NCI-H187 (cell line): Measurements from ENCODE around the gene KLC1.

ENCODE experiments used
- DNase-seq, 2 experiments: peaks; one replicate each; lab custom pipeline; 2025; lab: John Stamatoyannopoulos, UW

Gene KLC1

GRCh38 chr14:103735815-103736545 is 107.0 kb downstream of the KLC1 start:
- no peak for DNase-seq

- DNase-seq: no peak
Measured at GRCh38 chr14:103736546-103737431, 107.8 kb downstream of the KLC1 start.

- DNase-seq: no peak
Measured at GRCh38 chr14:103737432-103738045, 108.5 kb downstream of the KLC1 start.

- no peak for DNase-seq
Measured at GRCh38 chr14:103738166-103738565, 109.2 kb downstream of the KLC1 start.

GRCh38 chr14:103738701-103739451 is 109.9 kb downstream of the KLC1 start:
- no peak for DNase-seq

GRCh38 chr14:103739466-103739792 is 110.4 kb downstream of the KLC1 start:
- no peak for DNase-seq

GRCh38 chr14:103739793-103740501 is 110.9 kb downstream of the KLC1 start:
- DNase-seq: no peak

GRCh38 chr14:103740991-103741689 is 112.1 kb downstream of the KLC1 start:
- no peak for DNase-seq

GRCh38 chr14:103741876-103742275 is 112.9 kb downstream of the KLC1 start:
- no peak for DNase-seq

- no peak for DNase-seq
Measured at GRCh38 chr14:103742499-103743255, 113.7 kb downstream of the KLC1 start.

- no peak for DNase-seq
Measured at GRCh38 chr14:103743691-103744090, 114.7 kb downstream of the KLC1 start.

GRCh38 chr14:103744621-103745395 is 115.8 kb downstream of the KLC1 start:
- no peak for DNase-seq

GRCh38 chr14:103745424-103745823 is 116.4 kb downstream of the KLC1 start:
- no peak for DNase-seq

- DNase-seq: no peak
Measured at GRCh38 chr14:103746701-103747100, 117.7 kb downstream of the KLC1 start.

- DNase-seq: no peak
Measured at GRCh38 chr14:103748534-103748857, 119.5 kb downstream of the KLC1 start.

GRCh38 chr14:103749452-103749851 is 120.4 kb downstream of the KLC1 start:
- DNase-seq: no peak

GRCh38 chr14:103749860-103750259 is 120.8 kb downstream of the KLC1 start:
- no peak for DNase-seq
